GM19240 (cell line): ENCODE results near the gene FBXW11.
"Not testable (repeated sequence)": the region's sequence is repeated elsewhere in the genome, so short reads cannot be mapped to it uniquely, and the experiment has no call there.

Source experiments
- DNase-seq: peaks from one replicate; pipeline ENCODE4 v3.0.0; 2011; ENCODE audit warnings: low spot score; ENCODE audit not compliant: insufficient read length

FBXW11 gene

GRCh38 chr5:171914726-171915338 lies 91.6 kb downstream of the FBXW11 start:
- DNase-seq: no peak

GRCh38 chr5:171913987-171914273 lies 92.5 kb downstream of the FBXW11 start:
- no peak for DNase-seq

GRCh38 chr5:171911152-171911551 lies 95.3 kb downstream of the FBXW11 start:
- DNase-seq: no peak

- no peak for DNase-seq
Observed at GRCh38 chr5:171908638-171909037, 97.8 kb downstream of the FBXW11 start.

- DNase-seq: peak; percentile 8
Observed at GRCh38 chr5:171907725-171908343, 98.6 kb downstream of the FBXW11 start.

GRCh38 chr5:171906703-171907590 lies 99.5 kb downstream of the FBXW11 start:
- DNase-seq: no peak

GRCh38 chr5:171906066-171906570 lies 100.3 kb downstream of the FBXW11 start:
- no peak for DNase-seq

- DNase-seq: no peak
Observed at GRCh38 chr5:171904886-171905285, 101.6 kb downstream of the FBXW11 start.

GRCh38 chr5:171901764-171902163 lies 104.7 kb downstream of the FBXW11 start:
- no peak for DNase-seq

GRCh38 chr5:171899792-171900191 lies 106.6 kb downstream of the FBXW11 start:
- no peak for DNase-seq

- no peak for DNase-seq
Observed at GRCh38 chr5:171898879-171899278, 107.6 kb downstream of the FBXW11 start.

GRCh38 chr5:171898386-171898785 lies 108.1 kb downstream of the FBXW11 start:
- no peak for DNase-seq

- DNase-seq: no peak
Observed at GRCh38 chr5:171897231-171897630, 109.2 kb downstream of the FBXW11 start.

GRCh38 chr5:171895081-171895480 lies 111.4 kb downstream of the FBXW11 start:
- no peak for DNase-seq

- no peak for DNase-seq
Observed at GRCh38 chr5:171893290-171893886, 113.0 kb downstream of the FBXW11 start.

GRCh38 chr5:171891595-171891994 lies 114.8 kb downstream of the FBXW11 start:
- no peak for DNase-seq

GRCh38 chr5:171891150-171891549 lies 115.3 kb downstream of the FBXW11 start:
- no peak for DNase-seq

GRCh38 chr5:171888051-171888481 lies 118.4 kb downstream of the FBXW11 start:
- no peak for DNase-seq

GRCh38 chr5:171886037-171886436 lies 120.4 kb downstream of the FBXW11 start:
- not testable (repeated sequence) for DNase-seq

- DNase-seq: no peak
Observed at GRCh38 chr5:171882118-171882517, 124.3 kb downstream of the FBXW11 start.

GRCh38 chr5:171874234-171874633 lies 132.2 kb downstream of the FBXW11 start:
- DNase-seq: no peak

- DNase-seq: no peak
Observed at GRCh38 chr5:171872666-171873065, 133.8 kb downstream of the FBXW11 start.
